NB4 (cell line): Measurements from ENCODE around the gene KLHL3.

Experiments used
- DNase-seq: peaks from one replicate; pipeline ENCODE4 v3.0.0; 2010; ENCODE audit warnings: low read depth
- H3K4me3 ChIP-seq: one replicate; pipeline ENCODE4 v1.5.1; 2011; ENCODE audit warnings: mild to moderate bottlenecking, low read depth, low read length, moderate library complexity
- MYC ChIP-seq: IDR thresholded peaks from 2 replicates; pipeline ENCODE4 v1.6.1; 2011; ENCODE audit warnings: low read depth, low read length
- POLR2A ChIP-seq: IDR thresholded peaks from 2 replicates; pipeline ENCODE4 v1.6.1; 2011; ENCODE audit warnings: mild to moderate bottlenecking; ENCODE audit not compliant: insufficient read length; ENCODE audit errors: extremely low read depth
- TF ChIP-seq, protein P1 (sequence below): IDR thresholded peaks from 2 replicates; pipeline ENCODE4 v1.6.1; 2011; ENCODE audit warnings: low read depth, low read length
- TF ChIP-seq, protein P2 (sequence below): IDR thresholded peaks from one replicate; pipeline ENCODE4 v1.5.1; 2012; ENCODE audit warnings: low read depth, low read length

KLHL3 gene

DNA sequence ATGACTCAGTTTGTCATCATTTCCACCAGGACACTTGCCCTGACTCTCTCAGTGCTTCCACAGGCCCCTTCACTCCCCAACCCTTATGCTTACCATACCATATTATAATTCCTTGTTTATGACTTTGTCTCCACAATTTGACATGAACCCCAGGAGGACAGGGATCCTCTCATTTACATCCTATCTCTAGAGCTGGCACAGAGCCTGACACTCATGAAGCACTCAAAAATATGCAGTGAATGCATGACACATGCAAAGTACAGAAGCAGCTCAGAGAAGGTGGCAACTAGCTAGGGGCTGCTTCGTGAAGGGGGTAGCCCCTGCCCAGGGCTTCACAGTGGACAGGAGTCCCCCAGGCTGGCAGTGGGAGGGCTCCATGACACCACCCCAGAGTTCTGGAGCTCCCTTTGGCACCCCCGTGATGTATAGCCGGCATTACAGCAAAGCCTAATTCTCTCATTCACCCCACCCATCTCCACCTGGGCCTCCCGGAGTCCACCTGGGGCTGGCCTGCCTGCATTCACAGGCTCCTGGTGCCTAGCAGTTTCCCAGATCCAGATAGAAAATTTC lies 124.8 kb downstream of the KLHL3 start:
- H3K4me3 ChIP-seq: no peak overlapping the region
- TF ChIP-seq, protein P1, sequence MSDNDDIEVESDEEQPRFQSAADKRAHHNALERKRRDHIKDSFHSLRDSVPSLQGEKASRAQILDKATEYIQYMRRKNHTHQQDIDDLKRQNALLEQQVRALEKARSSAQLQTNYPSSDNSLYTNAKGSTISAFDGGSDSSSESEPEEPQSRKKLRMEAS: no peak
- TF ChIP-seq POLR2A (no peak), MYC (no peak)
- TF ChIP-seq, protein P2, sequence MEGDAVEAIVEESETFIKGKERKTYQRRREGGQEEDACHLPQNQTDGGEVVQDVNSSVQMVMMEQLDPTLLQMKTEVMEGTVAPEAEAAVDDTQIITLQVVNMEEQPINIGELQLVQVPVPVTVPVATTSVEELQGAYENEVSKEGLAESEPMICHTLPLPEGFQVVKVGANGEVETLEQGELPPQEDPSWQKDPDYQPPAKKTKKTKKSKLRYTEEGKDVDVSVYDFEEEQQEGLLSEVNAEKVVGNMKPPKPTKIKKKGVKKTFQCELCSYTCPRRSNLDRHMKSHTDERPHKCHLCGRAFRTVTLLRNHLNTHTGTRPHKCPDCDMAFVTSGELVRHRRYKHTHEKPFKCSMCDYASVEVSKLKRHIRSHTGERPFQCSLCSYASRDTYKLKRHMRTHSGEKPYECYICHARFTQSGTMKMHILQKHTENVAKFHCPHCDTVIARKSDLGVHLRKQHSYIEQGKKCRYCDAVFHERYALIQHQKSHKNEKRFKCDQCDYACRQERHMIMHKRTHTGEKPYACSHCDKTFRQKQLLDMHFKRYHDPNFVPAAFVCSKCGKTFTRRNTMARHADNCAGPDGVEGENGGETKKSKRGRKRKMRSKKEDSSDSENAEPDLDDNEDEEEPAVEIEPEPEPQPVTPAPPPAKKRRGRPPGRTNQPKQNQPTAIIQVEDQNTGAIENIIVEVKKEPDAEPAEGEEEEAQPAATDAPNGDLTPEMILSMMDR: no peak
- no peak for DNase-seq

DNA sequence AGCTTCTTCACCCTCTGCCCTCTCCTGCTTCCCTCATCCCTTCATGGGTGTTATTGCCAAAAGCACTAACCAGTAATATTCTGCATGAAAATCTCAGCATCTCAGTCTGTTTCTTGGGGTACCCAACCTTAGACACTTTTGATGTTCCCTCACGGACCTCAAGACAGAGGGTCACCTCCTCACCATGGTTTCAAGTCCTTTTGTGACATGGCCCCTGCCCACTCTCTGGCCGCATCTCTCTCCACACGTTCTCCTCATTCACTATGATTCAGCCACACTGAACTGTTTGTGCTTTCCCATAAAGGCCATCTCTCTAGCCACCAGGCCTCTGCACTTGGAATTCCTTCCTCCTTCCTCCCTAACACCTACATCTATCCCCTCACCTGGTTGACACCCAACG lies 125.3 kb downstream of the KLHL3 start:
- DNase-seq: no peak
- TF ChIP-seq, protein P2: no peak
- TF ChIP-seq POLR2A (no peak), MYC (no peak)
- TF ChIP-seq, protein P1: no peak
- no peak overlapping the region for H3K4me3 ChIP-seq

DNA sequence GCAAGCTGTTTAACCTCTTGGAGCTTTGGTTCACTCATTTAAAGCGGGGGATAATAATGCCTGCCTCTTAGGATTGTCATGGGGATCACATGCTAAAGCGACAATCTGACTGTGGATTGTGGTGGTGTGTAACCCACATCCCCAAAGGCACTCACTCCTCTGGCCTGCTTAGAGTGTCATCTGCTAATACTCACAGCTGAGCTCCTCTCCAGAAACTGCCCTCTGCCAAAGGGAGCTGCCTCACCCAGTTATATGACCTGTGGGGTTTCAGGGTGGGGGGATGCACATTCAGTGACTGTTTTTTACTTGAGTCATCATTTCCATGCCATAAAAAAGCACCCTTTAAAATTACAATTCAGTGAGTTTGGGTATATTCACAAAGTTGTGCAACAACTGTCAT lies 126.8 kb downstream of the KLHL3 start:
- TF ChIP-seq, protein P1: no peak
- TF ChIP-seq, protein P2: no peak
- TF ChIP-seq MYC (no peak), POLR2A (no peak)
- no peak overlapping the region for H3K4me3 ChIP-seq
- DNase-seq: no peak

DNA sequence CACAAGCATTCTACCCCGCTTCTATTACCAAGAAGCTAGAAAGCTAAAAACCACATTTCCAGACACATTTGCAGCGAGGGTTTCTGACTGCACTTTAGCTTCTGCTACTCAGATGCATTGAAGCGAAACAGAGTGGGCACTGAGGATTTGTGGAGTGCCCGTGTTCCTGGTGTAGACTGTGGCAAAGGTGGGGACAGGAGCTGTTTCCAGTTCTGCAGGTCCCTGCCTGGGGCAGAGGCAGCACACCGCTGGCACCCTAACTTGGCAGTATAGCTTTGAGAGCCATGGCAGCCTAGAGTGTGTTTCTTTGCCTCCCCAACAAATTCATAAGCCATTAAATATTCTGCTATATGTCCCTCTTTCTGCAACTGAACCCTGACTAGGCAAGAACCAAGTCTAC lies 128.1 kb downstream of the KLHL3 start:
- no peak overlapping the region for H3K4me3 ChIP-seq
- DNase-seq: no peak
- no peak for TF ChIP-seq POLR2A
- TF ChIP-seq, protein P2: no peak
- TF ChIP-seq MYC: no peak
- TF ChIP-seq, protein P1: no peak

- TF ChIP-seq, protein P1: no peak
- TF ChIP-seq POLR2A: no peak
- TF ChIP-seq, protein P2: no peak
- no peak for TF ChIP-seq MYC
- no peak overlapping the region for H3K4me3 ChIP-seq
- no peak for DNase-seq
These were observed 129.5 kb downstream of the KLHL3 start for GRCh38 chr5:137606401-137606800.

GRCh38 chr5:137605411-137605810 lies 130.5 kb downstream of the KLHL3 start:
- no peak for DNase-seq
- H3K4me3 ChIP-seq: no peak overlapping the region
- TF ChIP-seq MYC: no peak
- TF ChIP-seq, protein P1: no peak
- TF ChIP-seq POLR2A: no peak
- TF ChIP-seq, protein P2: no peak
